NCI-H345 treated with DMSO at 0.1 percent for 48 hours (cell line): ENCODE data around the gene GSKIP.
"Not testable (repeated sequence)": the region's sequence is repeated elsewhere in the genome, so short reads cannot be mapped to it uniquely, and the experiment has no call there.

Experiments
- DNase-seq: peaks from one replicate; lab custom pipeline; 2025; ENCODE audit not compliant: unreplicated experiment; lab: John Stamatoyannopoulos, UW

Gene GSKIP

GRCh38 chr14:96362965-96363750 is at the start of gene GSKIP, which contains the start of gene ATG2B:
Gene GSKIP (plus strand): TSS chr14:96363526. CDS start chr14:96382248, 18,722 bp downstream.
Gene ATG2B (minus strand): TSS chr14:96363341. CDS start chr14:96362976, 365 bp downstream.
- DNase-seq, result peak; percentile 84

GRCh38 chr14:96316087-96316486 is 47.2 kb upstream of the GSKIP start:
- no peak for DNase-seq

GRCh38 chr14:96318836-96319235 is 44.5 kb upstream of the GSKIP start:
- DNase-seq, result no peak

- DNase-seq, result no peak
Measured at GRCh38 chr14:96320605-96321004, 42.7 kb upstream of the GSKIP start.

- DNase-seq, result no peak
Measured at GRCh38 chr14:96324219-96324618, 39.1 kb upstream of the GSKIP start.

- no peak for DNase-seq
Measured at GRCh38 chr14:96338551-96338950, 24.8 kb upstream of the GSKIP start.

- no peak for DNase-seq
Measured at GRCh38 chr14:96341323-96341722, 22.0 kb upstream of the GSKIP start.

- no peak for DNase-seq
Measured at GRCh38 chr14:96345669-96346068, 17.7 kb upstream of the GSKIP start.

GRCh38 chr14:96347957-96348356 is 15.4 kb upstream of the GSKIP start:
- not testable (repeated sequence) for DNase-seq

GRCh38 chr14:96349286-96350075 is 13.8 kb upstream of the GSKIP start:
- no peak for DNase-seq

- no peak for DNase-seq
Measured at GRCh38 chr14:96351986-96352385, 11.3 kb upstream of the GSKIP start.

GRCh38 chr14:96352708-96353107 is 10.6 kb upstream of the GSKIP start:
- DNase-seq, result no peak

GRCh38 chr14:96354246-96354645 is 9.1 kb upstream of the GSKIP start:
- DNase-seq, result no peak

- DNase-seq, result no peak
Measured at GRCh38 chr14:96357216-96357615, 6.1 kb upstream of the GSKIP start.

- no peak for DNase-seq
Measured at GRCh38 chr14:96359959-96360358, 3.4 kb upstream of the GSKIP start.

GRCh38 chr14:96362071-96362964 is 1.0 kb upstream of the GSKIP start:
- peak; percentile 42 for DNase-seq

- peak; percentile 15 for DNase-seq
Measured at GRCh38 chr14:96363751-96364336, 518 bp downstream of the GSKIP start.

- no peak for DNase-seq
Measured at GRCh38 chr14:96364962-96365361, 1.6 kb downstream of the GSKIP start.

GRCh38 chr14:96368534-96368933 is 5.2 kb downstream of the GSKIP start:
- DNase-seq, result no peak

GRCh38 chr14:96370528-96370927 is 7.2 kb downstream of the GSKIP start:
- DNase-seq, result no peak

GRCh38 chr14:96373538-96373937 is 10.2 kb downstream of the GSKIP start:
- DNase-seq, result no peak
